Left renal cortex interstitium (tissue), 4 donors: Measurements from ENCODE around the gene NOA1. TPM values are rescaled to one million over a fixed set of nuclear protein-coding genes. Genes with fewer than 3 reads are reported as not detected.

ENCODE experiments used
- DNase-seq, 4 donors: peaks; one replicate each; pipeline ENCODE4 v3.0.0-alpha.2; 2013; ENCODE audit warnings: low read depth in 4 of 4, low spot score in 2 of 4, missing footprints in 1 of 4
- polyA plus RNA-seq, 4 donors: library from polyadenylated mRNA; unstranded; fragments of 120-200 nt; gene quantifications; one replicate each; pipeline ENCODE4 v1.2.1, GENCODE V29; 2013; ENCODE audit not compliant: insufficient read length in 4 of 4

NOA1 gene
- polyA plus RNA-seq = 10 to 100 TPM; 21.7 to 23.0 (median 22.5) TPM

- peak; percentile 97 to 99 (median 98) for DNase-seq
Observed at GRCh38 chr4:56977321-56978012, at the start of gene NOA1. NOA1 (minus strand) TSS chr4:56977606; CDS start chr4:56977585, 21 bp downstream.

GRCh38 chr4:57023104-57023503, 45.7 kb upstream of the NOA1 start:
- no peak for DNase-seq

GRCh38 chr4:57020467-57021101, 43.2 kb upstream of the NOA1 start:
- no peak for DNase-seq

GRCh38 chr4:57018980-57019379, 41.6 kb upstream of the NOA1 start:
- no peak for DNase-seq

GRCh38 chr4:57013543-57014120, 36.2 kb upstream of the NOA1 start:
- no peak for DNase-seq

- DNase-seq = no peak
Observed at GRCh38 chr4:56999751-57000150, 22.3 kb upstream of the NOA1 start.

- no peak for DNase-seq
Observed at GRCh38 chr4:56995525-56995924, 18.1 kb upstream of the NOA1 start.

GRCh38 chr4:56990109-56990905, 12.9 kb upstream of the NOA1 start:
- DNase-seq = no peak

GRCh38 chr4:56986952-56987351, 9.5 kb upstream of the NOA1 start:
- no peak for DNase-seq

GRCh38 chr4:56986192-56986591, 8.8 kb upstream of the NOA1 start:
- DNase-seq = no peak

GRCh38 chr4:56981795-56982201, 4.4 kb upstream of the NOA1 start:
- no peak for DNase-seq

GRCh38 chr4:56979421-56980072, 2.1 kb upstream of the NOA1 start:
- DNase-seq = no peak

GRCh38 chr4:56978750-56979303, 1.4 kb upstream of the NOA1 start, which contains the start of gene POLR2B:
POLR2B (plus strand) TSS chr4:56978896; CDS start chr4:56978986, 90 bp downstream.
- DNase-seq = peak; percentile 84 to 91 (median 88)

- no peak for DNase-seq
Observed at GRCh38 chr4:56976837-56977320, 527 bp downstream of the NOA1 start.

- DNase-seq = no peak
Observed at GRCh38 chr4:56976283-56976836, 1.0 kb downstream of the NOA1 start.

- no peak for DNase-seq
Observed at GRCh38 chr4:56973336-56973735, 4.1 kb downstream of the NOA1 start.

GRCh38 chr4:56972809-56973208, 4.6 kb downstream of the NOA1 start:
- DNase-seq = no peak

GRCh38 chr4:56972389-56972788, 5.0 kb downstream of the NOA1 start:
- DNase-seq = no peak

GRCh38 chr4:56971383-56971782, 6.0 kb downstream of the NOA1 start:
- no peak for DNase-seq

GRCh38 chr4:56961107-56961500, 16.3 kb downstream of the NOA1 start:
- DNase-seq = no peak
